Measurements from ENCODE around the gene ETFB. TPM values are rescaled to one million over a fixed set of nuclear protein-coding genes. Genes with fewer than 3 reads are reported as not detected.

ETFB gene
- 227 to 248 TPM (median 235 TPM) in 5 replicates for total RNA-seq (2022; extraction: Qiagen RNA extraction; ENCODE audit: low read depth)

GRCh38 chr19:51365965-51366388 lies at the start of gene ETFB:
Gene ETFB, minus strand, starts transcription at chr19:51366388. Its CDS starts 62 bp downstream, at chr19:51366326.

GRCh38 chr19:51387924-51388389 lies 21.8 kb upstream of the ETFB start, which contains the start of gene LIM2:
Gene LIM2, minus strand, starts transcription at chr19:51387974. Its CDS starts 531 bp downstream, at chr19:51387443.

DNA sequence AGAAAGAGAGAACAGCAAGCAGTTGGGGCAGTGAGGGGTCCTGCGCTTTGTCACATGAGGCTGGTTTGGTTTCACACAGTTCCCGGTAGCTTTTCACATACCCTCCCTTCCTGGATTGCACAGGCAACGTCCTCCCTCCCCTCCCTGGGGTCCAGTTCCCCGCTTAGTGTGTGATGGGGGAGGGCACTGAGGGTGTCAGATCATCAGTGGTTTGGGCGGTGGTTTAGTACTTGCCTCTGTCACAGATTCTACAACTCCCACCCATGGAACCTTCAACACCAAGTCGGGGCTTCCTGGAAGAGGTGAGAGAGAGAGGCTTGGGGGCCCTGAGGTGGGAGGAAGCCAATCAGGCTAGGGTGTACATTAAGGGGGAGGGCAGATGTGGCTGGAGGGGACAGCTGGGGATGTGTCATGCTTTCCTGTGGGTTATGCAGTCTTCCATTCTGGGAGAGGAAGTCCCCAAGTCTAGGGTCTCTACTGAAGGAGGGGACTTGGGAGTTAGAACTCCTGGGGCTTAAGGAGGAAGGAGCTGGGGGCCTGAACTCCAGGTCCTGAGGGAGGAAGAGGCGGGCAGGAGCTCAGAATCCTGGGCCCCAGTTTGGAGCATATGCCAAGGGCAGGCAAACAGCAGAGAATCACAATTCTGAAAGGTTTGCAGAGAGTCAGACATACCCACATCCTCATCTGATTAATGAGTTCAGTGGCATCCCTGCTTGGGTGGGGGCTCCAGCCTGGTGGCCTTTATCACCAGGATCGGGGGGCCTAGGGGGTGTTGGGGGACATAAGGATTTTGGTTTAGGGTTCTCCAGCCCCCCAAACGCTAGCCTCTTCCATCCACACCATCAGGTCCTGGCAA lies 6.7 kb upstream of the ETFB start, which contains the start of gene NKG7:
NKG7 (minus strand) TSS at position 6 of the 856 bp plus-strand sequence. CDS start 119 bp downstream, outside the sequence.

DNA sequence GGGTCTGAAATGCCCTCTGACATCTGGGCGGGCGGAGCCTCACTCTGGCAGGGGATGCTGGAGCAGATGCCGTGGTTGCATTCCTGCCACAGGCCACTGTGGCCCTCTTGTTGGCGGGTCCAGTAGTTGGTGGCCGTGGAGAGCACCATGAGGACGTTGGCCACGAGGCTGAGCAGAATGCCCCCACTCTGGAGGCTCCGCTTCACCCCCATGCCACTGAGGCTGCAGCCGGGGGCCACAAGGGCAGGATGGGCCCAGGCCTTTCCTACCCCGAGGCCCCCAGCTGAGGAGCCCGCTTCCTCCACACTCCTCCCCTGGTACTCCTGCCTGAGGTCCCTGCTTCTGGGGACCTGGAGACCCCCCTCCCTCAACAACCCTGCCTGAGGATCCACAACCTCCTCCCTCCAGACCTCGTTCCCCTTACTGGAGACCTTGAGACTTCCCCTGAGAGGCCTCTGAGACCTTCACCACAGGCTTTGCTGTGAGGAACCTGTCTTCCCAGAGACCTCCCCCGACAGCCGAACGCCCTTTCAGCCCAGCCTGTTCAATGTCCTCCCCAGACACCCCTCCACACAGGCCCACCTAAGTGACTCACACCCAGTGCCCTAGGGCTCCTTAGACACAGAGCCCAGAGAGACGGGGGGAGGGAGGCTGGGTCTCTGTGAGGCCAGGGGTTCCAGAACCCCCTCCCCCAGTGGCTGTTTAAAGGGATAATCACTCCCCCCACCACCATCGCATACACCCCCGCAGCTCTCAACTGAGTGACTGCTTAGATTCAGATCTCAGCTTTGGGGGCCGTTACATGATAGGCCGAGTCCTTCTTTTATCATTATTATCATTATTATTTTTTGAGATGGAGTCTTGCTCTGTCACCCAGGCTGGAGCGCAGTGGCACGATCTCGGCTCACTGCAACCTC lies 2.4 kb upstream of the ETFB start, which contains the start of gene CLDND2:
CLDND2 (minus strand) TSS at position 638 of the 917 bp plus-strand sequence; CDS start at position 212, 426 bp downstream.

DNA sequence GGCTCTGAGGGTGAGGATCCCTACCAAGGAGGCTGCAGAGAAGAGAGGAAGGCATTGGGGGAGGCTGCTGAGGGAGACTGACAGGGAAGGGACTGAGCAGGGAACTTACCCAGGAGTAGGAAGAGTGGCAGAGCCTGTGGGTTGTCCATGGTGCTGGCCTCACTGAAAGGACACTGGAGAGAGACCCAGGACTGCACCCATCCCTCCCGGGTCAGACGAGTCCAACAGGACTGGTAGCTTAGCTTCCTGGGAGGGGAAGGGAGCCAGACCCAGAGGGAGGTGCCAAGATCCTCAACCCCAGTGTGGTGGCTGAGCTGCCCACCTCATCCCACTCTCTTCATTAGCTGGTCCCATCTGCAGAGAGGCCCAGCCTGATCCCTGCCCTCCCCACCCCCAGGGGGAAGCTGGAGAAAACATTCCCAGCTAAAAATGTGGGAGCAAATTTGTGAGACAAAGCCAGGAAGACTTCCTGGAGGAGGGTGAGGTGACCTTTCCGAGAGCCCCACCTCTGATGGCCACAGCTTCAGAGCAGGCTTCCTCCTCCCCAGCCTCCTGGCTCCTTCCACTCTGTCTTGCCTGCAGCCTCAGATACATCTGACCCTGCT lies 24.1 kb downstream of the ETFB start, which contains the start of gene VSIG10L:
VSIG10L (minus strand) TSS at position 164 of the 605 bp plus-strand sequence; CDS start at position 149, 15 bp downstream.

GRCh38 chr19:51311351-51312257 lies 54.6 kb downstream of the ETFB start, which contains the start of gene IGLON5:
Gene IGLON5, plus strand, starts transcription at chr19:51311644. Its CDS starts 204 bp downstream, at chr19:51311848.

Other genes with a start within 250 kb of the ETFB start
- not detected in 5 replicates for gene SIGLEC9, start 241.5 kb downstream of the ETFB start, total RNA-seq (2022; extraction: Qiagen RNA extraction; ENCODE audit: low read depth)
- not detected in 5 replicates for gene SIGLEC7, start 224.1 kb downstream of the ETFB start, total RNA-seq (2022; extraction: Qiagen RNA extraction; ENCODE audit: low read depth)
- 0.13 to 0.27 TPM in 2 of 5 replicates, not detected in the others for gene CD33, start 141.3 kb downstream of the ETFB start, total RNA-seq (2022; extraction: Qiagen RNA extraction; ENCODE audit: low read depth)
- gene SIGLECL1, start 115.3 kb downstream of the ETFB start, total RNA-seq (2022; extraction: Qiagen RNA extraction; ENCODE audit: low read depth) = not detected in 5 replicates
- gene IGLON5, start 54.7 kb downstream of the ETFB start, total RNA-seq (2022; extraction: Qiagen RNA extraction; ENCODE audit: low read depth) = 0.05 to 0.12 TPM in 2 of 5 replicates, not detected in the others
- 8.5 to 14.0 TPM (median 13.5 TPM) in 5 replicates for gene VSIG10L, start 24.2 kb downstream of the ETFB start, total RNA-seq (2022; extraction: Qiagen RNA extraction; ENCODE audit: low read depth)
- 6.6 to 12.6 TPM (median 10.5 TPM) in 5 replicates for gene CLDND2, start 2.6 kb upstream of the ETFB start, total RNA-seq (2022; extraction: Qiagen RNA extraction; ENCODE audit: low read depth)
- not detected in 5 replicates for gene NKG7, start 6.3 kb upstream of the ETFB start, total RNA-seq (2022; extraction: Qiagen RNA extraction; ENCODE audit: low read depth)
- gene LIM2, start 21.6 kb upstream of the ETFB start, total RNA-seq (2022; extraction: Qiagen RNA extraction; ENCODE audit: low read depth) = not detected in 5 replicates
- not detected in 5 replicates for gene C19orf84, start 24.2 kb upstream of the ETFB start, total RNA-seq (2022; extraction: Qiagen RNA extraction; ENCODE audit: low read depth)
- gene SIGLEC10, start 51.3 kb upstream of the ETFB start, total RNA-seq (2022; extraction: Qiagen RNA extraction; ENCODE audit: low read depth) = not detected in 5 replicates
- not detected in 5 replicates for gene SIGLEC8, start 92.1 kb upstream of the ETFB start, total RNA-seq (2022; extraction: Qiagen RNA extraction; ENCODE audit: low read depth)
- gene CEACAM18, start 112.2 kb upstream of the ETFB start, total RNA-seq (2022; extraction: Qiagen RNA extraction; ENCODE audit: low read depth) = not detected in 5 replicates
- gene SIGLEC12, start 135.4 kb upstream of the ETFB start, total RNA-seq (2022; extraction: Qiagen RNA extraction; ENCODE audit: low read depth) = not detected in 5 replicates
- gene SIGLEC6, start 165.3 kb upstream of the ETFB start, total RNA-seq (2022; extraction: Qiagen RNA extraction; ENCODE audit: low read depth) = not detected in 5 replicates
- 2.6 to 5.5 TPM (median 4.4 TPM) in 5 replicates for gene ZNF175, start 204.9 kb upstream of the ETFB start, total RNA-seq (2022; extraction: Qiagen RNA extraction; ENCODE audit: low read depth)

Data from A549 treated with ZK216348 at 1 μM for 4 hours (cell line).